GM19035 (cell line): ENCODE data around the gene MIB2.
A peak's percentile ranks its signal among the peaks of the same experiment; 100 is the strongest.
"Not testable (repeated sequence)": the region's sequence is repeated elsewhere in the genome, so short reads cannot be mapped to it uniquely, and the experiment has no call there.

Source experiments
- ATAC-seq: cut with Tn5 transposase; IDR thresholded peaks from one replicate; pipeline ENCODE4 v1.9.1; 2021; ENCODE audit not compliant: unreplicated experiment

The MIB2 gene

DNA sequence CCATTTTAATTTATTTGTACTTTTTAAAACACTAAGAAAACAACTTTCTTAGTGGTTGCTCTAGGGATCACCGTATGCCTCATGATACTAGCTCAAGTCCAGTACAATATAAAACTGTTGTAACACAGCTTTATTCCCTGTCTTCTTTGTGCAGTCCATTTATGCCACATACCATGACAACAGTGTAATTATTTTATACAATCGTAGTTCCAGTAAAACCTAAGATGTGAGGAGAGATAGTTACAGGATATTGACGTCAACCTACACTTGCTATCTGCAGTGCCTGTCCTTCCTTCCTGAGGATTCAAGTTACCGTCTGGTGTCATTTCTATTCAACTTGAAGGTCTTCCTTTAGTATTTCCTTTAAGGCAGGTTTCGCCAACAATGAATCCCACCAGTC is 31.0 kb downstream of the MIB2 start:
- not testable (repeated sequence) for ATAC-seq

- not testable (repeated sequence) for ATAC-seq
These were observed 32.4 kb downstream of the MIB2 start for GRCh38 chr1:1647567-1648241.

DNA sequence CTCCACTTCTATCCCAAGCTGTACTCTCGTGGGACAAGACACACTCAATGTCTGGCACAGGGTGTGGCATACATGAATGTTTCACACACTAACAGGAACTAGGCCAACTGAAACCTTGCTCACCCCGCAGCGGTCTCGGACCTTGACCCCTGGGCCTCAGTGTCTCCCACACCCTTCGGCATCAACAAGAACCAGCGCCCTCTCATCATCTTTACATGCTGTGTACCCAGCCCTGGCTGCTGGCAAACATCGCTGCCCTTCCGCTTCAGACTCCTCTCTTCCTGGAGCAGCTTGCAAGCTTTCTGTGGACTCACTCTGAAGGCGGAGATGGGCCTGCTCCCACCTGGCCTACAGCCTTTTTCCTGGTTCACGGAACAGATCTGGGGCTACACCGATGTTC is 33.0 kb downstream of the MIB2 start:
- ATAC-seq = not testable (repeated sequence)

DNA sequence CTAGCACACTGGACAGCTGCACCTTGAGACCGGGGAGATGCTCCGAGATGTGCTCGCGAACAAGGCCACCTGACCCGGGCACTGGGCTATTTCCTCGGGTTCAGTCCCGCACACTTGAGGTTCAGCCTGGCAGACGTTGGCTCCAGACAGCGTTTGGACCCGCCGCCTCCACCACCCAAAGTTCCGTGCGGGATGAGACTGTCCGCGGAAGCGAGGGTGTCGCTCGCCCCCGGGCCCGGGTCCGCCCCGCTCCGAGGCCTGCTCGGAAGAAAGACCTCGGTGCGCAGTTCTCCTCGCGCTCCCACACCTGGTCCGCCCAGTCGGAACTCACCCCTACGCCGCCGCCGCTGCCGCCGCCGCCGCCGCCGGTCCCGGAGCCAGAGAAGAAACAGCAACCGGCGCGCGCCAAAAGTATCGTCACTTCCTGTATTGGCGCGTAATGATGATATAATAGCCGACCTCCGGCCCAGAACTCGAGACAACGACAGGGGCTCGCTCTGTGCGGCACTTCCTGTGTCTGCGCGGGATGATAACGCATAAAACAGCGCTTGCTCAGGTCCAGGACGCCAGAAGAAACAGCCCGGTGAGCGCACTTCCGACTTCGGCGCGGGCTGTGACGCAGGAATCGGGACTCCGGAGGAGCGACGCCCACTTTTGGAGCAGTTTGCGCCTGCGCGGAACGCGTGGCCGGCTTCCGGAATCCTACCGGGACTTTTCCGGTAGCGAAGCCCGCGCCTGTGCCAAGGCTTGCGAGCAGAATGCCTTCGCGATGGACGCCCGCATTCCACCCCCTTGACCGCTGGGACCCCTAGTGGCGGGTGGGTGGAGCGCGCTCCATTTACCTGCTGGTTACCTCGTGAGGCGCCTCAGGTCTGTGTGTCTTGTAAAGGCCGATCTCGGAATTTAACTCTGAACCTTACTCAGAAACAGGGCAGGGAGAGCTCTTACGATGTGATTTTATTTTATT is 43.6 kb downstream of the MIB2 start, which contains the start of gene CDK11B:
CDK11B (minus strand) TSS at position 422 of the 967 bp plus-strand sequence. CDS start 1,519 bp downstream, outside the sequence.
- peak; percentile 78 for ATAC-seq

DNA sequence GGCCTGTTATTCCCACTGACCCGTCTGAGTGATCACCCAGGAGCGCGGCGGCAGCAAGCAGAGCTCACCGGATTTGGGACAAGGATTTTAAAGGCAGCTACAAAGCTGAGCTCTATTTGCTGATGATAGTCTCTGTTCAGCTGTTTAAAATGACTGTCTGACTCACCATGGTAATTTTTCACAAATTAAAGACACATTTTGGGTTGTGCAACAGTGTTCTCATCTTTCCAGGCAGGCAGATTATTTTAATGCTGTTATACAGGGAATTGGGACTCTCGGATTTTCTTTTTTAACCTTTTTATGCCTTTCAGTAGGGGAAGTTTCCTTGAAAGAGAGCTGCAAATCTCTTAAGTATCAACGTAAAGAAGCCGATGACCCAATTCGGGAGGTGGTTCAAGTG is 47.1 kb downstream of the MIB2 start:
- not testable (repeated sequence) for ATAC-seq

DNA sequence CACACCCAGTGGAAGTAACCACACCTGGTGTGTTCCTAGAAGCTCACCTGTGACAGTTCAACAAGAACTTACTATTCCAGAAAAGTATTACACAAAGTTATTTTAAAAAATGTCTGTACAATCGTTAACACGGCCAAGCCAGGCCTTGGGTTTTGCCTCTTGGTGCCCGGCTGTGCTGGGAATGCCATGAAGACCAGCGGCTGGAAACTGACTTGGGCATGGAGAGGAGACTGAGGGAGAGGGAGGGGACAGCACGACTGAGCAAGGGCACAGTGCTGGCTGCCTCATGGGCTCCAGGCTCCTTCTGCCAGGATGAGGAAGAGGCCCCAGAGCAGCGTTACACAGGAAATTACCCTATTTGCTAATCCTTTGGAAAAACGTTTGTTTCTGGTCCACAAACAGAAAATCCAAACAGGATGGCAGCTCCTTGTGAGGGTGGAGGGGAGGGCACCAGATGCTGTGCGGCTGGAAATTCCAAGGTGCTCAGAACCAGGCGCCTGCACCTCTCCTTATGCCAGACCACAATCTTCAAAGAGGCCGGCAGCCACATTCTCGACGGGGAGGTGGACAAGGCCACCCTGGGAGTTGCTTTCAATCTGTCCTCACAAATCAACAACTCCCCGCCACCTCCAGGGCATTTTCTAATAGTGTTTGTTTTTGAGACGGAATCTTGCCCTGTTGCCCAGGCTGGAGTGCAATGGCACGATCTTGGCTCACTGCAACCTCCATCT is 47.7 kb downstream of the MIB2 start:
- not testable (repeated sequence) for ATAC-seq

DNA sequence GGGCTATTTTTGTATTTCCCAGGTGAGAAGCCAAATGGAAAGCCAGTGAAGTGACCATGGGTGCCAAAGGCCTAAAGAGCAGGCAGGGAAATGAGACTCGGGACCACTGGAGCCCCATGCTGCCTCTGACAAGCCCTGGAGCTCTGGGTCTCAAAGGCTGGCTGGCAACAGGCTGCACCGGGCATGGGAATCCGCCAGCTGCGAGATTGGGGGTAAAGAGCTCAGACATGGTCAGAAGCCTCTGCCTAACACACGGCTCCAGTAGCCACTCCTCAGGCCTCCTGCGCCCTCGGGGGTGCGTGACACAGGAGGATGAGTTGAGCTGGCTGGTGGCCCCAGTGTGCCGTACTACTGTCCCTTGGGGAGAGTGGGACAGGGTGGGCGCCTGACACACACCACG is 49.0 kb downstream of the MIB2 start:
- ATAC-seq = not testable (repeated sequence)

DNA sequence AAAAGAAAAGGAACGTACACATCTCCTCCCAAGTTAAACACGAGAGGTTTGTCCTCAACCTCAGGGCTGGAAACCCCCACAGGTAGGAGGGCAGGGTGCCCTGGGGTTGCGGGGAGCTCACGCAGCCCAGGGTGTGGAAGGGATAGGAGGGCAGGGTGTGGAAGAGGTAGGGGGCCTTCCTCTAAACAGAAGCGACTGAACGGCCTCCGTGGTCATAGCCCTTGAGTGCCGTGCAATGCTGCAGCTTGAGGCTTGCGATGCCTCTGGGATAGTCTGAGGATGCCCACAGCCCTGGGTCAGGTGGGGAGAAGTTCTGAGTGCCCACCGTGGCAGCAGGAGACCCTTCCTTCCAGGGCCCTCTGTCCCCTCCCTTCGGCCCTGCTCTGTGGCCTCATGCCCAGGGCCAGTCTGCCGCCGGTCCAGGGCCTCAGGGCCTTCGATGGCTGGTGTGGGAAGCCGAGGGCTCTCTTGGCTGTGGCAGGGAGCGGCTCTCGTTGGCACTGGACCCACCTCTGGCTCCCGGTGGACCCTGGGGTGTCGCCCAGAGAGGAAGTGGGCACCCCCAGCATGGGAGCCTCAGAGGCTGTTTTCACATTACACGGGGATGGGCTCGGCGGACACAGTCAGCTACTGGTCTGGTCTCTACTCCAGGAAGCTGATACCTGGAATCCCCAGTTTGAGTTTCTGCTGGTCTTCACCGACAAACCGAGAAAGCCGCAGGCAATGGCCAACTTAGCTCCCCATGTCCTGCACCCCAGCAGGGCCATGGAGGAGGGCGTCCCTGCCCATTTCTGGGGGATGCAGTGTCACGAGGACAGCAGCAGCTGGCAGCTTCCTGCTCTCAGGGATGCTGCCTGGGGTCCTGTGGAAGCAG is 49.9 kb downstream of the MIB2 start:
- no peak for ATAC-seq

DNA sequence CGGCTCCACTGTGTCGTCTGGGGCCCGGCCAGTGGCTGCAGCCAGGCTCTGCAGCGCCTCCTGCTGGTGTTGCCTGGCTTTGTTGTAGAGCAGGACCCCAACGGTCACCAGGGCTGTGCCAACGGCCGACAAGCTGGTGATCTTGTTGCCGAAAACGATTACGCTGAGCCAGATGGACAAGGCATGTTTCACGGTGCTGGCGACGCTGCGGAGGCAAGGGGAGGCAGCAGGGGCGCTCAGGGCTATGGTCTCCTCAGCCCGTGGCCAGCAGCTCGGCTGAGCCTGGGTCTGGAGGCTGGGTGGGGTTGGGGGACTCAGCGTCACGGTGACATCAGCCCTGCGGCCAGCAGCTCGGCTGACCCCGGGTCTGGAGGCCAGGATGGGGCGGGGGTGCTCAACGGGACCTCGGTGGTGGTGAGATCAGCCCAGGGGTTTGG is 50.5 kb downstream of the MIB2 start:
- ATAC-seq = no peak

DNA sequence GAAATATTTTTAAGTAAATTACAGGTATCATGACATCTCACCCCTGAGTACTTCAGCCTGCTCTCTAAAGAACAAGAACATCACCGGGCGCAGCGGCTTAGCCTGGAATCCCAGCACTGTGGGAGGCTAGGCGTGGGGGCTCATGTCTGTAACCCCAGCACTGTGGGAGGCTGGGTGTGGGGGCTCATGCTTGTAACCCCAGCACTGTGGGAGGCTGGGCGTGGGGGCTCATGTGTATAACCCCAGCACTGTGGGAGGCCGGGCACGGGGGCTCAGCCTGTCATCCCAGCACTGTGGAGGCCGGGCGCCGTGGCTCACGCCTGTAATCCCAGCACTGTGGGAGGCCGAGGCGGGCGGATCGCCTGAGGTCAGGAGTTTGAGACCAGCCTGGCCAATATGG is 51.2 kb downstream of the MIB2 start:
- ATAC-seq = no peak

- no peak for ATAC-seq
These were observed 54.5 kb downstream of the MIB2 start for GRCh38 chr1:1669468-1670440.

- no peak for ATAC-seq
These were observed 55.6 kb downstream of the MIB2 start for GRCh38 chr1:1670866-1671265.

GRCh38 chr1:1671365-1672119 is 56.2 kb downstream of the MIB2 start:
- no peak for ATAC-seq

- no peak for ATAC-seq
These were observed 57.1 kb downstream of the MIB2 start for GRCh38 chr1:1672181-1672965.

DNA sequence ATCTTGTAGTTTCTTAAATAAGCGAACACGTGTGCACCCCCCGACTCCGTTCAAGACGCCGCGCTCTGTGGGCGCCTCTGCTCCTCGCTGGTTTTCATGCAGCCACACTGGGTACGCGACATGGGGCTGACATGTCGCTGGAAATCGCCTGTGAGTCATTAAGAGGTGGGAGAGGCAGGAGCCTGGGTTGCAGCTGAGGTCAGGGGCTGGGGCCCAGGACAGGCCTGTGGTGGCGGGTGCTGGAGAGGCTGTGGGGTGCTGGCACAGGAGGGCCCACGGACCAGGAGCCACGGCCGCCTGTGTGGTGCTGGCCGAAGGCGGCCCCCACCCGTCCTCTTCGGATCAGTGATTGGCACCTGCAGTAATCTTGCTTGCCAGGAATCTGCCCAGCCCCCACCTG is 59.5 kb downstream of the MIB2 start:
- not testable (repeated sequence) for ATAC-seq

DNA sequence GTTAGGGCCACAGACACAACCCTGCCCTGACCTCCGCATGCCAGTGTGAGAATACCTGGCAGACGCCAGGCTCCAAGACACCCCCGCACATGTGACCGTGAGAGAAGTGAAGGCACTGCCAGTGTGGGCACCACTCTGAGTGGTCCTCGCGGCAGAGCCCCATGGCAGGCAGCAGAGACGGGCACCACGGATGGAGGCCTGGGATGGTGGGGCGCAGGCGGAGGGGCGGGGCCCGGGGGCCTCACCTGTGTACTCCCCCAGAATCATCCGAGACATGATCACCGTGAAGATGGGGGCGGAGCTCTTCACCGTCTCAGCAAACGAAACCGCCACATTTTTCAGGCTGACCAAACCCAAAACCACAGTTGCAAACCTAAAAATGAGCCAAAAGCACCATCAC is 59.9 kb downstream of the MIB2 start:
- not testable (repeated sequence) for ATAC-seq

GRCh38 chr1:1676087-1676486 is 60.8 kb downstream of the MIB2 start:
- ATAC-seq = not testable (repeated sequence)
